Breast epithelium (tissue), 4 donors: ENCODE data around the gene HSH2D. TPM values are rescaled to one million over a fixed set of nuclear protein-coding genes. Genes with fewer than 3 reads are reported as not detected.
A peak's percentile ranks its signal among the peaks of the same experiment; 100 is the strongest.

Experiments used
- DNase-seq, 2 donors: peaks; one replicate each; pipeline ENCODE4 v3.0.0-alpha.2; 2019; ENCODE audit warnings: low spot score in 2 of 2
- H3K27ac ChIP-seq, 2 donors: fragments of 200-600 bp; sonication (generic) in 1 of 2; one replicate each; pipeline ENCODE4 v1.5.1; 2016 to 2019; ENCODE audit warnings: mild to moderate bottlenecking in 1 of 2
- H3K27me3 ChIP-seq, 2 donors: fragments of 200-600 bp; sonication (generic) in 1 of 2; one replicate each; pipeline versions ENCODE4 v1.5.1 to v1.6.0; 2017 to 2019; ENCODE audit warnings: control low read depth in 1 of 2, mild to moderate bottlenecking in 1 of 2
- H3K36me3 ChIP-seq: fragments of 200-600 bp; one replicate; pipeline ENCODE4 v1.5.1; 2019
- H3K4me1 ChIP-seq, 2 donors: fragments of 200-600 bp; sonication (generic); one replicate each; pipeline ENCODE4 v1.5.1; 2016 to 2019; ENCODE audit warnings: control low read depth in 1 of 2
- H3K4me3 ChIP-seq, 3 donors: fragments of 200-600 bp; sonication (generic); 1 replicate in 2 of 3; 2 replicates in 1 of 3; pipeline ENCODE4 v1.5.1; 2016 to 2019; ENCODE audit warnings: mild to moderate bottlenecking in 3 of 3, moderate library complexity in 2 of 3
- H3K9me3 ChIP-seq, 2 donors: fragments of 200-600 bp; sonication (generic) in 1 of 2; one replicate each; pipeline ENCODE4 v1.5.1; 2016 to 2019; ENCODE audit warnings: control low read depth in 1 of 2
- POLR2A ChIP-seq: fragments of 450-650 bp; IDR thresholded peaks from one replicate; pipeline ENCODE4 v1.6.1; 2016; ENCODE audit warnings: antibody characterized with exemption, mild to moderate bottlenecking, moderate library complexity
- POLR2AphosphoS5 ChIP-seq, 3 donors: sonication (generic); formaldehyde crosslinking; IDR thresholded peaks; one replicate each; pipeline ENCODE4 v1.6.1; 2017; ENCODE audit warnings: antibody characterized with exemption in 3 of 3
- intact Hi-C: fragments of 100-400 bp; cut with DNase I; formaldehyde crosslinking; loops from one replicate; pipeline ENCODE4 v1.15.1; 2023; ENCODE audit warnings: low total_unique reads
- total RNA-seq, 3 donors: library from RNA; depleted of rRNA; stranded (reverse); fragments of >200 nt; gene quantifications; one replicate each; pipeline ENCODE4 v1.1.0, GENCODE V29; 2016
- TF ChIP-seq, protein P1 (sequence below), 3 donors: fragments of 450-650 bp; IDR thresholded peaks; one replicate each; pipeline ENCODE4 v1.5.1; 2016 to 2017; ENCODE audit warnings: antibody characterized with exemption in 3 of 3, mild to moderate bottlenecking in 3 of 3, moderate library complexity in 3 of 3

The HSH2D gene
- total RNA-seq, 3 donors from 2014 or later: 0.16 to 5.7 (median 5.6) TPM

DNA sequence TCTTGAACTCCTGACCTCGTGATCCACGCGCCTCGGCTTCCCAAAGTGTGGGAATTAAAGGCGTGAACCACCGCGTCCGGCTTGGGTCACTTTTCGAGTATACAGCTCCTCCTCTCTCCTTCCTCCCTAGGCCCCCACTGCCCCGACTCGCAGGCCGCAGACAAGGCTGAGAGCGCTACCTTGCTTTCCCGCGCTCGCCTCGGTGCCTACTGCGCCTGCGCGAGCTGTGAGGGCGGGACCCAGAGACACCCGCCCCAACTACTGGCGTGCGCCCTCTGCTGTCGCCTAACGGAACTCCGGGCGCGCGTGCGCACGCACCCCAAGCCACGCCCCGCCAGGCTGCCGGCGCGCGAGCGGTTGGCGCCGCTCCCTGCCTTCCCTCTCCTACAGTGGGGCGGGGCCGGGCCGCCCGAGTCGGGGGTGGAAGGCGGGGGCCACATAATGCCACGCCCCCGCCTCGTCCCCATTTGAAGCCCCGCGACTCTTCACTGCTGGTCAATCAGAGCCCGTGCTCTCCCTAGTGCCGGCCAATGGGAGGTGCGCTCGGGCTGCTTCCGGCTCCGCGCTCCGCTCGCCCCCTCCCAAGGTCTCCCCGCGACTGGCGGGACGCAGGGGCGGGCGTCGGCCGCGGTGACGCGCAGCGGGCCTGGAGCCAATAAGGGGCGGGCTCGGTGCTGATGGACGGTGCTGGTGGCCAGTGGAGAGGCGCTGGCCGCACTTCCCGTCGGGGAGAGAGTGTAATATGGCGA is 32.2 kb upstream of the HSH2D start, which contains the start of gene RAB8A:
Gene RAB8A (plus strand): TSS at position 730 of the 749 bp plus-strand sequence. CDS start 13 bp downstream, at position 743.
- H3K27ac ChIP-seq: peak within 1 kb of the TSS; percentile 92 to 97
- peak; percentile 99 to 100 for DNase-seq
- TF ChIP-seq POLR2A (no peak), POLR2AphosphoS5 (IDR thresholded peaks at IDR 0.05) (peak; percentile 78 to 95 (median 92))
- TF ChIP-seq, protein P1, sequence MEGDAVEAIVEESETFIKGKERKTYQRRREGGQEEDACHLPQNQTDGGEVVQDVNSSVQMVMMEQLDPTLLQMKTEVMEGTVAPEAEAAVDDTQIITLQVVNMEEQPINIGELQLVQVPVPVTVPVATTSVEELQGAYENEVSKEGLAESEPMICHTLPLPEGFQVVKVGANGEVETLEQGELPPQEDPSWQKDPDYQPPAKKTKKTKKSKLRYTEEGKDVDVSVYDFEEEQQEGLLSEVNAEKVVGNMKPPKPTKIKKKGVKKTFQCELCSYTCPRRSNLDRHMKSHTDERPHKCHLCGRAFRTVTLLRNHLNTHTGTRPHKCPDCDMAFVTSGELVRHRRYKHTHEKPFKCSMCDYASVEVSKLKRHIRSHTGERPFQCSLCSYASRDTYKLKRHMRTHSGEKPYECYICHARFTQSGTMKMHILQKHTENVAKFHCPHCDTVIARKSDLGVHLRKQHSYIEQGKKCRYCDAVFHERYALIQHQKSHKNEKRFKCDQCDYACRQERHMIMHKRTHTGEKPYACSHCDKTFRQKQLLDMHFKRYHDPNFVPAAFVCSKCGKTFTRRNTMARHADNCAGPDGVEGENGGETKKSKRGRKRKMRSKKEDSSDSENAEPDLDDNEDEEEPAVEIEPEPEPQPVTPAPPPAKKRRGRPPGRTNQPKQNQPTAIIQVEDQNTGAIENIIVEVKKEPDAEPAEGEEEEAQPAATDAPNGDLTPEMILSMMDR (IDR thresholded peaks at IDR 0.05): peak; percentile 97 to 99 (median 98)
- no peaks in the 10 kb centered on the region for H3K27me3 ChIP-seq
- no peaks in the 10 kb centered on the region for H3K9me3 ChIP-seq
- intact Hi-C loops: no loop called here
- H3K36me3 ChIP-seq: no peaks in the 10 kb centered on the region
- H3K4me3 ChIP-seq: peak within 1 kb of the TSS; percentile 84 to 87 (median 87)
- H3K4me1 ChIP-seq: peaks cover 5 to 9% of the 10 kb centered on the region in 2 donors

DNA sequence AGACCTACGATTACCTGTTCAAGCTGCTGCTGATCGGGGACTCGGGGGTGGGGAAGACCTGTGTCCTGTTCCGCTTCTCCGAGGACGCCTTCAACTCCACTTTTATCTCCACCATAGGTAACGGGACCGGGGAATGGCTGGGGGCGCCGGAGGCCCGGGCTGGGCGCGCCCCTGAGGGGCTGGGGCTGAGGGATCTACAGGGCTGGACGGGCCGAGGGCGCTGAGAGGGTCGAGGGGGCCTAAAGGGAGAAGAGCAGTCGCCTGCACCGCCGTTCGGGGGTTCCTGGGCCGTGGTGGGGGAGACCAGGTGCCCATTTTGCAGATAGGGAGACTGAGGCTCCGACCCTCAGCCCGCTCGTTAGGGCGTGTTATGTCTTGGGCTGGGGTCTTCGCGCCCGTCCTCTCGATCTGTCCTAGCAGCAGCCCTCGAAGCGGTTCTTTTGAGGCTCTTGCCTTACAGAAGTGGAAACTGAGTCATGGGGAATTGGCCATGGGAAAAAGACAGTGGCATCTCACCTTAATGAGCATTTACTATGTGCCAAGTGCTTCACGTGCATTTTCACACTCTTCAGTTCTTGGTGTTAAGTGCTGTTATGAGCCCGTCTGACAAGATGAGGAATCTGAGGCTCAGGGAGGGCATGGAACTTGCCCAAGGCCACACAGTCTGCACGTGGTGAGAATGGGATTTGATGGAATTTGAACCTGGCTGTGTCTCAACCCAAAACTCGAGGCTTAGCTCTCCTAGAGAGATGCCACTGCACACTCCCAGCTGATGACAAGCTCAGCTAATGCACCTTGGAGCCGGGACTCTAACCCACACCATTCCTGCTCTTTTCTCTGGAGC is 31.4 kb upstream of the HSH2D start:
- TF ChIP-seq POLR2A: peak; percentile 31
- TF ChIP-seq, protein P1 (IDR thresholded peaks at IDR 0.05): no peak
- TF ChIP-seq POLR2AphosphoS5 (IDR thresholded peaks at IDR 0.05): no peak
- Histone ChIP-seq H3K27me3 (no peaks in the 10 kb centered on the region), H3K9me3 (no peaks in the 10 kb centered on the region), H3K4me1 (peaks cover 5 to 9% of the 10 kb centered on the region in 2 donors), H3K36me3 (no peaks in the 10 kb centered on the region), H3K27ac (peak overlapping the region; percentile 92 to 97), H3K4me3 (peak overlapping the region; percentile 84 to 87 (median 87))
- DNase-seq: no peak
- intact Hi-C loops: no loop called here

DNA sequence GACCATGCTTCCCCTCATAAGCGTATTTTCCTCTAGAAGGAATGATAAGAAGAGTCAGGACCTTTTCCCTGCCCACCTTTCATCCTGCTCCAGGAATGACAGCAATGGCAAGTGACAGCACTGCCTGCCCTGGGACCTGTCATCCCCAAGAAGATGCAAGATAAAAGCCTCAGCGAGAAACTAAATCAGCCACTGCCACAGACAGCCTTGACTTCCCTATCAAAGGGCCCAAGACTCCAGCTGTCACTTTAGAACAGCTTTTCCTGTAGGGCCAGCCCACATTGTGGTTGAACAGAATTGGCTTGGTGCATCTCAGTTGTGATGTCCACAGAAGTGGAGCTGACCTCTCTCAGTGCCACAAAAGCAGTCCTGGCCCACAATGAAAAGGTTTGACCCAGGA is 30.7 kb upstream of the HSH2D start:
- Histone ChIP-seq H3K27me3 (no peaks in the 10 kb centered on the region), H3K36me3 (no peaks in the 10 kb centered on the region), H3K9me3 (no peaks in the 10 kb centered on the region), H3K4me3 (peak overlapping the region; percentile 84 to 87 (median 87)), H3K27ac (peak overlapping the region in 1 of 2 donors; percentile 97), H3K4me1 (peaks cover 5 to 9% of the 10 kb centered on the region in 2 donors)
- TF ChIP-seq POLR2A: no peak
- TF ChIP-seq, protein P1 (IDR thresholded peaks at IDR 0.05): no peak
- no peak for TF ChIP-seq POLR2AphosphoS5 (IDR thresholded peaks at IDR 0.05)
- intact Hi-C loops: no loop called here
- no peak for DNase-seq

DNA sequence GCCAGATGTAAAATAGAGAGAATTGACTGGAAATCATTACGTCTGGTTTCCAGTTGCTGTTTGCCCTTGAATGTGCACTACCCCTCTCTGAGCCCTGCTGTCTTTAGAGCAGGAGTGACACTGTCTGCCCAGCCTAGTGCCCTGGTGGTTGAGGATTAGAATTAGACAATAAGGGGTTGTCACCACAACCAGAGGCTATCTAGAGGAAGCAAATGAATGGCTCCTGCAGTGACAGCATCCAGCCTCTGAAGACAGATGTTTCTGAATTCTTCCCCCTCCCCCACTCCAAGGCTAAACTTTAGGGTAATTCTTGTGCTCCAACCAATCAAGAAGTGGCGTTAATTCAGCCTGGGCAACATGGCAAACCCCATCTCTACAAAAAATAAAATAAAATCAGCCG is 29.8 kb upstream of the HSH2D start:
- DNase-seq: no peak
- no peaks in the 10 kb centered on the region for H3K36me3 ChIP-seq
- H3K27me3 ChIP-seq: no peaks in the 10 kb centered on the region
- no peaks in the 10 kb centered on the region for H3K9me3 ChIP-seq
- TF ChIP-seq, protein P1 (IDR thresholded peaks at IDR 0.05): no peak
- TF ChIP-seq POLR2AphosphoS5 (IDR thresholded peaks at IDR 0.05) (no peak), POLR2A (no peak)
- intact Hi-C loops: no loop called here
- H3K4me1 ChIP-seq: peaks cover 5 to 9% of the 10 kb centered on the region in 2 donors
- no peak overlapping the region for H3K4me3 ChIP-seq
- no peak overlapping the region for H3K27ac ChIP-seq
